ENCODE measurements around the gene ADAMTS16.

Gene ADAMTS16

GRCh38 chr5:5352675-5353074 is 212.5 kb downstream of the ADAMTS16 start:
- DNase-seq = no peak

GRCh38 chr5:5353681-5354080 is 213.6 kb downstream of the ADAMTS16 start:
- no peak for DNase-seq

GRCh38 chr5:5356765-5357164 is 216.6 kb downstream of the ADAMTS16 start:
- DNase-seq = no peak

GRCh38 chr5:5359618-5360017 is 219.5 kb downstream of the ADAMTS16 start:
- no peak for DNase-seq

- DNase-seq = no peak
Measured at GRCh38 chr5:5360363-5360940, 220.3 kb downstream of the ADAMTS16 start.

GRCh38 chr5:5360941-5361520 is 220.9 kb downstream of the ADAMTS16 start:
- DNase-seq = no peak

GRCh38 chr5:5363045-5363444 is 222.9 kb downstream of the ADAMTS16 start:
- no peak for DNase-seq

GRCh38 chr5:5364932-5365331 is 224.8 kb downstream of the ADAMTS16 start:
- no peak for DNase-seq

- DNase-seq = no peak
Measured at GRCh38 chr5:5367739-5368138, 227.6 kb downstream of the ADAMTS16 start.

- no peak for DNase-seq
Measured at GRCh38 chr5:5369051-5369605, 229.0 kb downstream of the ADAMTS16 start.
